GM18519 (cell line): ENCODE data around the gene ABHD12B.
A peak's percentile ranks its signal among the peaks of the same experiment; 100 is the strongest.
"Not testable (repeated sequence)": the region's sequence is repeated elsewhere in the genome, so short reads cannot be mapped to it uniquely, and the experiment has no call there.

ENCODE experiments used
- ATAC-seq: cut with Tn5 transposase; IDR thresholded peaks from one replicate; pipeline ENCODE4 v1.9.1; 2021; ENCODE audit warnings: mild to moderate bottlenecking, moderate library complexity; ENCODE audit not compliant: unreplicated experiment, low FRiP score

ABHD12B gene

DNA sequence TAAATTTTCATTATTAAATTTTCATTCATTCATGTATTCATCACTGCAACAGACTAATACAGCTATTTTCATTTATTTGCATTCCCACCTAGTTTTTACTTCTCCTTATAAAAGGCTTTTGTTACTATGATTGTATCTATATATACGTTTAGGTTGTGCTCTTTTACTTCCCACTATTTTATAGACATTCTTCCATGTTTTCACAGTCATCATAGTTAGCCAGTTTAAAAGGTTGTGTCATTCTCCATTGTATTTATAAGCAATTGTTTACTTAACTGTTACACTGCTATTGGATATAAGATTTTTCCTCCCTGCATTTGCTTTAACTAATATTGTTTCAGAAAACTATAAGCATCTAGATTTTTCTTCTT lies 12.0 kb downstream of the ABHD12B start:
- no peak for ATAC-seq

DNA sequence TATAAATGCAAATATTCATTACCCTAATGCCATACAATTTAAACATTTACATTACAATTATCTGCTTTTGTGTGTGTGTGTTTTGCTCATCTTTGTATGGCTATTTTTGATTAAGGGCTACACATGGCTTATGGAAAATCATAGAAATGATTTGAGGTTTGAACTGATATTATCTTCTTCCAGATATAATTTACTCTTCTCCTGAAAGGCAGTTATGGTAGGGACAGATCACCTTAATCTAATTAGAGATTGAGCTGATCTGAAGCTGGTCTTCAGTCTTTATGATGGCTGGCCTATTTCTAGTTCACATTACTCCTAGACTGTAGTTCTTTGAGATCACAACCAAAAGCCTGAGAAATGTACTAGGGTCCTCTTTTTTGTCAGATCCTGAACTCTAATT lies 15.6 kb downstream of the ABHD12B start:
- no peak for ATAC-seq

DNA sequence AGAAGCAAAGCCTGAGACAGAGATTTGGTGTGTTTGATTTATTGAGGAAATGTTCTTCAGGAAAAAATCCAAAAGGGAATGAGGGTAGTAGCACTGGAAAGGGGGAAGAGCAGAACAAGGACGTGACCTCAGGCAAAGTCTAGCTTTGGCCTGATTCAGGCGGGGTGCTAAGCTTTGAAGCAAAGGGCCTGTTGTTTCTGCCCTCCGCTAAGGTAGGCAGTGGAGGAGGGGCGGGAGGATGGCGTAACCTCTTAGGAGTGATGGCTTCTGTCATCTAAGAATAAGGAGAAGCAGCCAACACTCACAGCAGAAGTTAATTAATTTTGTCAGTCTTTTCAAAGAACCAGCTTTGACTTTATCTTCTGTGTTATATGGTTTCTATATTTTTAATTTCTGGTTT lies 20.4 kb downstream of the ABHD12B start:
- no peak for ATAC-seq

DNA sequence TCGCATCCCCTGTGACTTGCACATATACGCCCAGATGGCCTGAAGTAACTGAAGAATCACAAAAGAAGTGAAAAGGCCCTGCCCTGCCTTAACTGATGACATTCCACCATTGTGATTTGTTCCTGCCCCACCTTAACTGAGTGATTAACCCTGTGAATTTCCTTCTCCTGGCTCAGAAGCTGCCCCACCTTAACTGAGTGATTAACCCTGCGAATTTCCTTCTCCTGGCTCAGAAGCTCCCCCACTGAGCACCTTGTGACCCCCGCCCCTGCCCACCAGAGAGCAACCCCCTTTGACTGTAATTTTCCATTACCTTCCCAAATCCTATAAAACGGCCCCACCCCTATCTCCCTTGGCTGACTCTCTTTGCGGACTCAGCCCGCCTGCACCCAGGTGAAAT lies 24.6 kb downstream of the ABHD12B start:
- not testable (repeated sequence) for ATAC-seq

DNA sequence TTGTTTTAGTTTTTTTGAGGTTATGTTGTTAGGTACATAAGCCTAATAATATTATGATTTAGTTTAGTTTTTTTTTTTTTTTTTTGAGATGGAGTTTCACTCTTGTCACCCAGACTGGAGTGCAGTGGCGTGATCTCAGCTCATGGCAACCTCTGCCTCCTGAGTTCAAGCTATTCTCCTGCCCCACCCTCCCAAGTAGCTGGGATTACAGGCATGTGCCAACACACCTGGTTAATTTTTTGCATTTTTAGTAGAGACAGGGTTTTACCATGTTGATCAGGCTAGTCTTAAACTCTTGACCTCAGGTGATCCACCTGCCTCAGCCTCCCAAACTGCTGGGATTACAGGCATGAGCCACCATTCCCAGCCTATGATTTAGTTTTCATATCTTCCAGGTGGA lies 25.2 kb downstream of the ABHD12B start:
- not testable (repeated sequence) for ATAC-seq

DNA sequence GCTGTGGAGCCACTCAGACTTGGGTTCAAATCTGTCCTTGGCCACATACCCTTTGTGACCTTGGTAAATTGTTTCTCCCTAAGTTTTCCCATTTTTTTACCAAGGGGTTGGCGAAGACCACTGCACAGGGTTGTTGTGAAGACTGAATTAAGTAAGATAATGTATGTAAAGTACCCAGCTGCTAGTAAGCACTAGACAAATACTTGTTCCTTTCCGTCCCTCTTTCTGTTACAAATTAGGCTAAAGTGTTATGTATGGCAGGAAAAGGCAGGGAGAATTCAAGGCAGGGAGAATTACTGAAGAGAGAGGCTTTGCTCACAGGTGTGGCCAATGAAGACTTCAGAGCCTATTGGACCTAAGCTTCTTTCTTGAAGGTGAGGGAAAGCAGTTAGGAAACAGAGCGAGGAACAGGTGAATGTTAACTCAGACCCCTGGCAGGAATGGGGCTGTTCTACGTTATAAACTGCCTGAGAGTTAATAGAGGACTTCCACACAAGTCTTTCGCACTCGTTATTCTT lies 25.9 kb downstream of the ABHD12B start:
- ATAC-seq, result no peak

DNA sequence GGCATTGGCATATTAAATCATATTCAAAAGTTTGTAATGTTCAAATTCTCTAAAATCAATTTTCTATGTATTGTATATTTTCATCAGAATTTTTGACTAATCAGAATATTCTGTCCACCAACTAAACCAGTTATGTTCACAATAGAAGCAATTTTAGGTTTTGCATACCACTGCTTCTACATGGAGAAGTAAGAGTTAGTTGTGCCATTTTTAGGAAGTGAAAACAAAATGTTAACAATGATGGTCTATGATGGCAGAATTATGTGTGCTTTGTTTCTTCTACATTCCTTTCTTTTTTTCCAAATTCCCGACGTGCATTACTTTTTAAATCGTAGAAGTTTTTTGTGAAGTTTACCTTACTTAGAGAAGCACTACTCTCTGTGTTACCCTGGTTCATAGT lies 29.5 kb downstream of the ABHD12B start:
- ATAC-seq, result no peak

DNA sequence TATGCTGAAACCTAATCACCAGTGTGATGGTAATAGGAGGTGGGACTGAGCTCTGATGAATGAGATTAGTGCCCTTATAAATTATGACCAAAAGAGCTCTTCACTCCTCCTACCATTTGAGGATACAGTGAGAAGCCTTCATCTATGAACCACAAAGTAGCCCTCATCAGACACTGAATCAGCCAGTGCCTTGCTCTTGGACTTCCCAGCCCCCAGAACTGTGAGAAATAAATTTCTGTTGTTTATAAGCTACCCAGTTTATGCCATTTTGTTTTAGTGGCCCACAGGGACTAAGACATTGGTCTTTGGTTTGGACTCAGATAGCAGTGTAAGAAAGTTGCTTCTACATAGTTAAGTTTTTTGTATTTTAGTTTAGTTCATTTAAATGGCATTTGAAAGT lies 32.9 kb downstream of the ABHD12B start:
- no peak for ATAC-seq

DNA sequence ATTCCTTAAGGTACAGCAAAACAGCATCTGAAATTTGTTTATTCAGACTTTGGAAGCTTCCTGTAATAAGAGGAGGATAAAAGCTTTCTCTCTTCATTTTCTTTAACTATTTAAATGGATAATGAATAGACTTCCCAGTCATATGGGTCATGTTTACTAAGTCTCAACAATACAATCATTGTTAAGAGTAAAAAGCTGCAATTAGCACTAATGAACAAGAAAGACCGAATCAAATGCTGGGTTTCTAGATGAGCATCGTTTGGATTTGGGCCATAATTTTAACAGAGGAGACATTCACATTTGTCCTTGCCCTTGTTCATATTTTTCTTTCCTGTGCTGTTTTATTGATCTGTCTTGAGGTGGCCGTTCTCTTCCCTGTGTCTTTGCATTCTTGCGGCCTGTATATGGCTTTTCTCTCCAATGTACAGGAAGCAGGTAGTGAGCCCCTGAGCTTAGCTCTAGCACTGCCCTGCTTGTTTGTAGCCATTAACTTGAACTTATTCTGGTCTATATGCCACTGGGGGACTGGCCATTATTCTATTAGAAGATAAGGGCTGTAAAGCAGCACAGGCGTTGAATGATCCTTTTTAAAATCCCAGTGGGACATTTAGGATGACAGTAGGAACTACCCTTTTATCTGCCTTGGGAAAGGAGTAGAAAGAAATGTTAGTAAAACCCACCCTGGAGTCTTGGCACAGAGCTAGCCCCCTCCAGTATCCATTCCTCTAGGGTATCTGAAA lies 34.6 kb downstream of the ABHD12B start:
- no peak for ATAC-seq

DNA sequence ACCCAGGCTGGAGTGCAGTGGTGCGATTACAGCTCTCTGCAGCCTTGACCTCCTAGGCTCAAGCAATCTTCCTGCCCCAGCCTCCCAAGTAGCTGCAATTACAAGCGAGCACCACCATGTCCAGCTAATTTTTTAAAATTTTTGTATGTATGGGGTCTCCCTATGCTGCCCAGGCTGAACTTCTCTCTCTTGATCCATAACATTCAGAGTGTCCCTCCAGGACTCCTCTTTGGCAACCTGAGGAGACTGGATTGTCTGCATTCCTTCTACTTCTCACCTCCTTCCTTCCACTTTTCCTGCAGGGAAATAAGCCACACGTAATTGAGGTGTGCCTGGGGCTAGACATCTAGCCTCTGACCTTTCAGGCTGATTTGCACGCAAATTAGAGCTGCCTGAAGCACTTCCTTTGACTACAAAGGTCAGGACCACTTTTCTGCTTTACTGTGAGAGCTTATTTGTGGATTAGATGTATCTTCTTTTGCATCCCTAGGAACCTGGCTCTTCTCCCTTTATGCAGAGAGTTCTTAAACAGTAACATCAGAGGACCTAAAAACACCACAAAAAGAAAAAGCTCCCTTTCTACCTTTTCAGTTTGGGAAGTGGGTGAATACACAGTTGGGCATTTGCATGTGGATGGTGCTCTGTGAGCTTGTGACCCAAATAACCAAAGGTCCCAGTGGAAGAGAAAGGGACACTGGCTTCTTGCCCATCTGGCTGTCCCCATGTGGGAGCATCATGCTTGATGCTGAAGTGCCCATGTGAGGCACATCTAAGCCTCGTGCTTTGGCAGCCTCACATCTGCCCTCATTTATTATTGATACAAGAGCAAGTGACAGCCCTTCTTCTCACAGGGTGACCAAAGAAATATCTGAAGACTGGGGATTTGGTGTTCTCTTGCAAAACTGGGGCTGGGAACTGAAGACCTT lies 38.9 kb downstream of the ABHD12B start:
- no peak for ATAC-seq

DNA sequence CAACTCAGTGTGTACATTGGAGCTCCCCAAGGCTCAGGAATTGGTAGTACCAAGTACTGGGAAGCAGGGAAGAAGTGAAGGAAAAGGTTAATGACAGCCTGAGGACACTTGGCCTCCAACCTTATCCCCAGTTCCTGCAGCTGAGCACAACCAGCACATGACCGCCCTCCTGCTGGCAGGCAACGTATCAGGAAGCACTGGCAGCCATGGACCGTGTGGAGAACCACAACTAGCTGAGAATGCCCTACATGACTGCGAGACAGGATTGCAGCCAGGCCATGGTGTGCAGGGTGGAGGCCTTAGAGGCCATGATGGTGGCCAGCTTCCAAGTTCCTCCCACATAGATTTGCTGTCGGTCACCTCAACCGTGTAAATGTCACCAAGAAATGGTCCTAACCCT lies 45.6 kb downstream of the ABHD12B start:
- ATAC-seq, result no peak

DNA sequence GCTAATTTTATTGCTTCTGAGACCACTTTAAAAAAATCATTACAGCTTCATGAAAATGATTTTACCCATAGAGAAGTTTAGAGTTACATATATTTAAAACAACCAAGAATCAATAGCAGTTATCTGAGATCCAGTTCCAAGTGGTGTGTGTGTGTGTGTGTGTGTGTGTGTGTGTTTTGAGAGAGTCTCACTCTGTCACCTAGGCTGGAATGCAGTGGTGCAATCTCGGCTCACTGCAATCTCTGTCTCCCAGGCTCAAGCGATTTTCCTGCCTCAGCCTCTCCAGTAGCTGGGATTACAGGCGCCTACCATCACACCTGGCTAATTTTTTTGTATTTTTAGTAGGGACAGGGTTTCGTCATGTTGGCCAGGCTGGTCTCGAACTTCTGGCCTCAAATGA lies 47.7 kb downstream of the ABHD12B start:
- not testable (repeated sequence) for ATAC-seq

DNA sequence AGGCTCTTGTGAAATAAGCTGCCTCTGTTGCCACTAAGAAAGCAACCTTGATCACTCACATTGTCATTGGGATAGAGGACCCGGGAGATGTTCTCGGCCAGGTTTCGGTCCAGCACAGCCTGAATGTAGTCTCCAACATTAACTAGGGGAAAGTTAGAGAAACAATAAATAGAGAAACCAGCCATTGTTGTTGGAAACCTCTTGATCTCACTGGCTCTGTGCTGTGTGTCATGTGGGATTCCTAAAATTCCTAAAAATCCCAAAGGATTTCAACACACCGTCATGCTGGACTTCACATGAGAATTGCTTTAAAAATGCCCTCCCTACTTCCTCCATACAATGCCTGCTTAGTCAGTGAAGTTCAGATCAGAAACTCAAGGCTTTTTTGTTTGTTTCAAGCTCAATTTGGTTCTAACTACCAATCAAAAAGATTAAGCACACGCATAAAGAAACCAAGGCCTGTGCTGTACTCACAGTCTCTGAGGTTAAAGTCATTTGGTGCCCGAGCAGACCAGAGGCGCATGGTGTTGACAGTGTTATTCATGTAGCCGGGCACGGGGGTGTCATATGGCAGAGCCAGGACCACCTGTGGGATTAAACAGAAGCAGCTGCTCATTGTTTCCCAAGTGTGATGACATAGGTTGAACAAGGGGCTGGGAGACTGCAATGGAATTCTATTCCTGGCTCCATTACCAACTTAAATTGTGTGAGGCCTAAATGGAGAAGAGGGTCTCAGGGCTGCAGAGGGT lies 48.8 kb downstream of the ABHD12B start:
- ATAC-seq, result no peak

DNA sequence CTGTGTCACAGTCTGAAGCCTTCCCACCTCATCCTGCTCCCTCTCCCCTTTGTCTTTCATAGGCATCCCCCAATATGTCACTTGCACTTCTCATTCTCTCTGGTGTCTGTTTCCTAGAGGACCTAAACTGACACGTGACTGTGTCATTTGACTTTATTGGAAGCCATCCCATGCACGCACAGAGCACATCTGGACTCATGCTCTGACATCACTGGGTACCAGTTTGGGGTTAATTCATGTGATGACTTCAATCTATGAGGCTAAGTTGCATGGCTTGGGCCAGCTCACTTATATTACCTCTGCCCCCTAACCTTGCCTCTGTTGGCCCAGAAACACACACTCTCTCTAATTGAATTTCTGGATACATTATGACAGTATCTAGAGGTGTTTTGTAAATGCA lies 51.0 kb downstream of the ABHD12B start:
- ATAC-seq, result no peak

DNA sequence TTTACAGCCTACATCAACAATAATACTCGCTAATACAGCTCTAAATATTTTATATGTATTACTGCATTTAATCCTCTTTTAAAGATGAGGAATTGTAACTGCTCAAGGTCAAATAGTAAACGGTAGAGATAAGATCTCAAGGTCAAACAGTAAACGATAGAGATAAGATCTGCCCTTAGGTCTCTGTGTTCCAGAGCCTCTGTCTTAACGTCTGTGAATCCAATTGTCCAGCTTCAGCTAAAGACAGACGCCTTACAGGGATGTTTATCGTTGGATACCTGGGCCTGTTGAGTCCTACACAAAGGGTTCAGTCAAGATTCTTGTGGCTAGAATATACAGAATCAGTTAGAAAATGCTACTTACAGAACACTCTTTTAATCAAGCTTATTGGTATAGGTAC lies 52.4 kb downstream of the ABHD12B start:
- no peak for ATAC-seq

DNA sequence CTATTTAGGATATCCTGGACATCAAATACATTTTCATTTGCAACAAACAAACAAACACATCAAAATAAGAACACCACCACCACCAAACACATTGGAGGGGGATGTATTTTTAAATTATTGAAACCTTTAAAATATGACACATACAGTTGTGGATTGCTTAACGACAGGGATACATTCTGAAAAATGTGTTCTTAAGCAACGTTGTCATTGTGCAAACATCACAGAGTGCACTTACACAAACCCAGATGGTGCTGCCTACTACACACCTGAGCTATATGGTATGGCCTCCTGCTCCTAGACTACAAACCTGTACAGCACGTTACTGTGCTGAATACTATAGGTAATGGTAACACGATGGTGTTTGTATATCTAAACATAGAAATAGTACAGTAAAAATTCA lies 53.0 kb downstream of the ABHD12B start:
- ATAC-seq, result no peak

DNA sequence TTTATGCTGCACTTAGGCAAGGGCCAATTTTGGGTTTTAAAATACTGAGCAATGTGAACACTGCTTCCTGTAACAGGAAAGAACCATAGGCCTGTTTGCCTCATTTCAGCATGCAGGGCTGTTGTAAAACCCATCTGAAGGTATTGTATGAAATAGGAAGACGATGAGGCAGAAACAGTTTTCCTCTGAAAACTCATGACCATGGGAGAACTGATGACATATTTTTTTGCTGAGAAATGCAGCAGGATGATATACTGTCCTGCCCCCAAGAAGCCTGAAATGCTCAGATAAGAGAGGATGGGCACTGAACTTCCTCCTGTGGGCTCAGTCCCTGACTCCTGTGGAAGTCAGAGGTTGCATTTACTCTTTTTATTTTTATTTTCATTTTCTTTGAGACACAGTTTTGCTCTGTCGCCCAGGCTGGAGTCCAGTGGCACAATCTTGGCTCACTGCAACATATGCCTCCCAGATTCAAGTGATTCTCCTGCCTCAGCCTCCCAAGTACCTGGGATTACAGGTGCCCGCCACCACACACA lies 55.1 kb downstream of the ABHD12B start:
- no peak for ATAC-seq

DNA sequence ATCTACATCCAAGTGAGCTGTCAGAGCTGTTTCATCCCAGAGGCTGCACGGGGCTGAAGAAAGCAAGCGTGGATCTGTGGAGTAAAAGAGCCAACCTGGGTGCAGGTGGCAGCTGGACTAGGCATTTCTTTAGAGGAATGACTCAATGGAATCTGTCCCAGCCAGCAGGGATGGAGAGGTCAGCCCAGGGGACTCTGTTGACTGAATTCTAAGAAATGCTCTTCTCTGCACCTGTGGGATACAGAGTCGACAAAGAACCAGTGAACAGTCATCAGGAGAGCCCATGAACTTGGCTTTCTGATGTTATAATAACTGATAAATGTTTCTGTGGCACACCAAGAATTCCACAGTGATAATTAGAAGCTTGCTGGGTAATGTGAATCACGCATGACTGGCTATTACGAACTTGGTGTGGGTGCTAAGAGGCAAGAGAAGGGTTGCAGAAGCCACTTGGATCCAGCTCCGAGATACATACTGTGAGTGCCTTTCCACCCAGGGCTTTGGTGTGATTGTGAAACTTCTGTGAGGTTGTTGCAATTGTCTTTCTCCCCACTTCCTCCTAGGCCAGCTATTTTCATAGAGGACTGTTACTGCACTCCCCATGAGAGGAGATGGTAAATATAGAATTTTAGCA lies 56.3 kb downstream of the ABHD12B start:
- peak; percentile 51 for ATAC-seq

DNA sequence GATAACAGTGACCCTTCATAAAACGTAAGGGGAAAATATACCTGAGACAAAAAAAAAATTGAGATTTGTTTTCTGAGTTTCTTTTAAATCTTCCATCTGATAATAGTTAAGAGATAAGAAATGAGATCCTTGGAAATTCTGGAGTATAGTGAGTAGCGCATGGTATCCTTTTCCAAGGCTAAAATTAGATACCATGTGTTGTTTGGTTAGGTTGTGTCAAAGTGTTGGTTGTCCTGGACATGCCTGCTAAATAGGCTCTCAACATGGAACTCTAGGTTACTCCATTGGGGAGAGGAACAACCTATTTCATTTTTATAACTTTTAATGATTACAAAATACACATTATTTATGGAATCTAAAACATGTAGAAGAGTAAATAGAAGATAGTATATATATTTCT lies 57.7 kb downstream of the ABHD12B start:
- ATAC-seq, result no peak

DNA sequence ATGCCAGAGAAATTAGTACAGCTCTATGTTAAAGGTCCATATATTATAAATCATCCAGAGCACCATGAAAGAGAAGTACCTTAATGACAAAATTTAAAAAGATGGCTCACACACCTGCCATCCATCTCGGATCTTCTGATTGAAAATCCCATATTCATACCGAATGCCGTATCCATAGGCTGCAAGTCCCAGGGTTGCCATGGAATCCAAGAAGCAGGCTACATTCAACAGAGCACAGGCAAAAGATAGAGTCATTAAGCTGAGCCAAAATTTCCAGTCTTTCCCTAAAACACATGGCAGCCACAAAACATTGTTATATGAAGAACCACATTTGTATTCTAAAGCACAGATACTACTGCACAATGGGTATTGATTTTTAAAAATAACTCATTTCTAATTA lies 59.7 kb downstream of the ABHD12B start:
- no peak for ATAC-seq
